H1 (cell line): Measurements from ENCODE around the gene KLF16. TPM values are rescaled to one million over a fixed set of nuclear protein-coding genes. Genes with fewer than 3 reads are reported as not detected.

Source experiments
- CTCF ChIA-PET: fragments of 300-600 bp; sonication (Branson Sonifier 250); formaldehyde crosslinking; loops from one replicate; lab custom pipeline; 2021; ENCODE audit not compliant: partially characterized antibody; lab: Charles Lee
- POLR2A ChIA-PET: fragments of 300-600 bp; sonication (Branson Sonifier 250); formaldehyde crosslinking; loops from one replicate; lab custom pipeline; 2021; ENCODE audit warnings: inconsistent platforms; ENCODE audit not compliant: partially characterized antibody; lab: Charles Lee
- DNase-seq, 2 experiments: peaks; one replicate each; pipeline versions ENCODE4 v3.0.0 to v3.0.0-alpha.2; 2010 to 2022; ENCODE audit warnings: low spot score in 2 of 2, low read depth in 1 of 2, mixed read lengths in 1 of 2
- FAIRE-seq: peaks from 2 replicates; lab custom pipeline; 2011; peaks lifted over from hg19 to GRCh38; lab: Jason Lieb, UNC
- H2AFZ ChIP-seq: 2 replicates; pipeline ENCODE4 v1.8.1; 2012; ENCODE audit warnings: low read length, inconsistent platforms
- H2AK5ac ChIP-seq: 2 replicates; pipeline ENCODE4 v1.6.1; 2013; ENCODE audit warnings: low read depth, low read length
- H2BK120ac ChIP-seq: replicated peaks from 2 replicates; pipeline ENCODE3; 2013; ENCODE audit warnings: low read depth, low read length, inconsistent platforms
- H2BK12ac ChIP-seq: 2 replicates; pipeline ENCODE4 v1.6.1; 2013; ENCODE audit warnings: low read depth, low read length
- H2BK15ac ChIP-seq: 2 replicates; pipeline ENCODE4 v1.6.1; 2013; ENCODE audit warnings: low read length
- H2BK20ac ChIP-seq: 2 replicates; pipeline ENCODE4 v1.6.1; 2013; ENCODE audit warnings: low read length
- H2BK5ac ChIP-seq: 2 replicates; pipeline ENCODE4 v1.6.1; 2013; ENCODE audit warnings: low read depth, low read length
- H3K14ac ChIP-seq: 2 replicates; pipeline ENCODE4 v1.6.1; 2013; ENCODE audit warnings: inconsistent platforms; ENCODE audit not compliant: insufficient read length
- H3K18ac ChIP-seq: 2 replicates; pipeline ENCODE4 v1.6.1; 2013; ENCODE audit warnings: low read length; ENCODE audit errors: extremely low read depth
- H3K23ac ChIP-seq: 2 replicates; pipeline ENCODE4 v1.6.1; 2013; ENCODE audit warnings: inconsistent platforms; ENCODE audit not compliant: insufficient read length
- H3K23me2 ChIP-seq: 2 replicates; pipeline ENCODE4 v1.6.1; 2013; ENCODE audit warnings: low read depth, low read length
- H3K27ac ChIP-seq: 2 replicates; pipeline ENCODE4 v1.6.1; 2011; ENCODE audit warnings: low read depth, low read length, inconsistent platforms
- H3K27me3 ChIP-seq, 4 experiments: replicated peaks in 1 of 4; 1 replicate in 1 of 4; 2 replicates in 3 of 4; pipeline versions ENCODE4 v1.6.1 to v1.8.1; 2011 to 2013; ENCODE audit warnings: low read length in 3 of 4, mild to moderate bottlenecking in 3 of 4, inconsistent platforms in 2 of 4, mixed read lengths in 2 of 4, moderate library complexity in 1 of 4; ENCODE audit not compliant: control insufficient read depth in 3 of 4, insufficient read depth in 3 of 4; ENCODE audit errors: extremely low read depth in 1 of 4
- H3K36me3 ChIP-seq, 4 experiments: 2 replicates each; pipeline versions ENCODE4 v1.6.1 to v1.8.1; 2011 to 2013; ENCODE audit warnings: mild to moderate bottlenecking in 4 of 4, low read length in 3 of 4, moderate library complexity in 2 of 4, control low read depth in 1 of 4, inconsistent platforms in 1 of 4; ENCODE audit not compliant: insufficient read depth in 4 of 4, control insufficient read depth in 2 of 4
- H3K4ac ChIP-seq: replicated peaks from 2 replicates; pipeline ENCODE3; 2013; ENCODE audit warnings: low read length, low read depth, mixed read lengths, inconsistent platforms; ENCODE audit not compliant: insufficient read length
- H3K4me1 ChIP-seq, 4 experiments: replicated peaks in 1 of 4; 1 replicate in 1 of 4; 2 replicates in 3 of 4; pipeline versions ENCODE4 v1.6.1 to v1.8.1; 2011 to 2013; ENCODE audit warnings: low read length in 3 of 4, inconsistent platforms in 2 of 4, mixed read lengths in 1 of 4; ENCODE audit not compliant: insufficient read depth in 4 of 4, control insufficient read depth in 3 of 4
- H3K4me2 ChIP-seq, 2 experiments: 2 replicates each; pipeline versions ENCODE4 v1.6.1 to v1.8.1; 2011 to 2013; ENCODE audit warnings: low read depth in 2 of 2, low read length in 2 of 2, control low read depth in 1 of 2, inconsistent platforms in 1 of 2, mild to moderate bottlenecking in 1 of 2; ENCODE audit not compliant: insufficient read depth in 1 of 2
- H3K4me3 ChIP-seq, 4 experiments: fragments of 200-600, 300-600 bp in 1 of 4; sonication (generic), shearing (Covaris generic), sonication (Bioruptor Twin) in 1 of 4; 2 replicates each; pipeline versions ENCODE4 v1.5.1 to v1.8.1; 2011 to 2016; ENCODE audit warnings: low read length in 4 of 4, low read depth in 3 of 4, control low read depth in 2 of 4, inconsistent platforms in 2 of 4, mild to moderate bottlenecking in 2 of 4, mixed read lengths in 1 of 4, moderate library complexity in 1 of 4; ENCODE audit not compliant: insufficient read depth in 2 of 4; ENCODE audit errors: extremely low read depth in 1 of 4
- H3K56ac ChIP-seq: replicated peaks from 2 replicates; pipeline ENCODE3; 2013; ENCODE audit warnings: low read depth, mild to moderate bottlenecking, mixed read lengths, low read length, inconsistent platforms; ENCODE audit not compliant: insufficient read length
- H3K79me1 ChIP-seq: 2 replicates; pipeline ENCODE4 v1.6.1; 2013; ENCODE audit warnings: low read depth, low read length, control low read depth
- H3K79me2 ChIP-seq, 2 experiments: 2 replicates each; pipeline versions ENCODE4 v1.6.1 to v1.8.1; 2012 to 2013; ENCODE audit warnings: low read length in 2 of 2, mild to moderate bottlenecking in 2 of 2, inconsistent platforms in 1 of 2; ENCODE audit not compliant: insufficient read depth in 2 of 2, control insufficient read depth in 1 of 2
- H3K9ac ChIP-seq, 4 experiments: replicated peaks in 1 of 4; 1 replicate in 1 of 4; 2 replicates in 3 of 4; pipeline versions ENCODE4 v1.6.1 to v1.8.1; 2011 to 2013; ENCODE audit warnings: low read depth in 3 of 4, low read length in 3 of 4, control low read depth in 2 of 4, mild to moderate bottlenecking in 2 of 4, moderate library complexity in 2 of 4, inconsistent platforms in 1 of 4; ENCODE audit errors: extremely low read depth in 1 of 4
- H3K9me3 ChIP-seq, 2 experiments: 2 replicates each; pipeline versions ENCODE4 v1.6.1 to v1.8.1; 2012 to 2013; ENCODE audit warnings: mild to moderate bottlenecking in 2 of 2, moderate library complexity in 2 of 2, control low read depth in 1 of 2, inconsistent platforms in 1 of 2, low read depth in 1 of 2, low read length in 1 of 2, mixed read lengths in 1 of 2; ENCODE audit not compliant: insufficient read depth in 2 of 2
- H4K20me1 ChIP-seq, 2 experiments: replicated peaks in 1 of 2; 2 replicates each; pipeline versions ENCODE3 to v1.8.1; 2011 to 2013; ENCODE audit warnings: inconsistent platforms in 2 of 2, low read length in 2 of 2, mild to moderate bottlenecking in 1 of 2; ENCODE audit not compliant: insufficient read depth in 2 of 2, control insufficient read depth in 1 of 2
- H4K5ac ChIP-seq: 2 replicates; pipeline ENCODE4 v1.6.1; 2013; ENCODE audit warnings: low read length, low read depth, mixed read lengths, inconsistent platforms; ENCODE audit not compliant: insufficient read length
- H4K8ac ChIP-seq: 2 replicates; pipeline ENCODE4 v1.8.0; 2013; ENCODE audit warnings: mild to moderate bottlenecking, moderate library complexity, low read length, inconsistent platforms; ENCODE audit not compliant: insufficient read depth; ENCODE audit errors: extremely low read depth
- H4K91ac ChIP-seq: replicated peaks from 2 replicates; pipeline ENCODE3; 2013; ENCODE audit warnings: low read length, mixed read lengths, inconsistent platforms; ENCODE audit not compliant: insufficient read length
- CTBP2 ChIP-seq: IDR thresholded peaks from 2 replicates; pipeline ENCODE4 v1.7.0; 2011; ENCODE audit warnings: borderline replicate concordance, mild to moderate bottlenecking, moderate library complexity, mixed read lengths, low read length; ENCODE audit not compliant: insufficient read depth, insufficient read length
- CTCF ChIP-seq, 3 experiments: IDR thresholded peaks; 1 replicate in 2 of 3; 2 replicates in 1 of 3; pipeline versions ENCODE4 v1.5.1 to v1.6.1; 2011; ENCODE audit warnings: low read length in 3 of 3, mild to moderate bottlenecking in 3 of 3, inconsistent platforms in 2 of 3, low read depth in 1 of 3, moderate library complexity in 1 of 3; ENCODE audit not compliant: insufficient read depth in 1 of 3; ENCODE audit errors: control extremely low read depth in 1 of 3
- KDM1A ChIP-seq: fragments of 200-600, 300-600 bp; sonication (generic); IDR thresholded peaks from 2 replicates; pipeline ENCODE4 v1.7.1; 2016; ENCODE audit warnings: mild to moderate bottlenecking, low read length, borderline replicate concordance
- MAFK ChIP-seq: IDR thresholded peaks from 2 replicates; pipeline ENCODE4 v1.6.1; 2012; ENCODE audit warnings: low read depth, mild to moderate bottlenecking, improper control_type of control experiment, low read length
- MAX ChIP-seq: IDR thresholded peaks from 2 replicates; pipeline ENCODE4 v1.6.1; 2012; ENCODE audit warnings: inconsistent platforms
- POLR2AphosphoS5 ChIP-seq: IDR thresholded peaks from 2 replicates; pipeline ENCODE4 v1.6.1; 2011; ENCODE audit warnings: low read depth, low read length
- SIX5 ChIP-seq: IDR thresholded peaks from 2 replicates; pipeline ENCODE4 v1.6.1; 2011; ENCODE audit warnings: mild to moderate bottlenecking, low read depth, low read length
- SP2 ChIP-seq: IDR thresholded peaks from 2 replicates; pipeline ENCODE4 v1.6.1; 2012; ENCODE audit warnings: mild to moderate bottlenecking, low read length, inconsistent platforms
- SRF ChIP-seq: IDR thresholded peaks from 2 replicates; pipeline ENCODE4 v1.6.1; 2011; ENCODE audit warnings: mild to moderate bottlenecking, low read depth, low read length, moderate library complexity
- TBP ChIP-seq: IDR thresholded peaks from 2 replicates; pipeline ENCODE4 v1.6.1; 2011; ENCODE audit warnings: low read depth, low read length, improper control_type of control experiment
- WGBS, 2 experiments: shearing (Covaris generic) in 1 of 2; methylation state at CpG; one replicate each; pipeline versions ENCODE4 v1.1.6 to v1.1.7; 2013 to 2015; ENCODE audit warnings: low lambda C conversion rate in 2 of 2, mixed read lengths in 2 of 2, inconsistent platforms in 1 of 2, low coverage in 1 of 2, missing lambda C conversion rate in 1 of 2; ENCODE audit not compliant: insufficient replicate concordance in 2 of 2, insufficient coverage in 1 of 2, insufficient read length in 1 of 2; ENCODE audit errors: extremely low coverage in 1 of 2, missing lambda C conversion rate in 1 of 2; 5-methylcytosine and 5-hydroxymethylcytosine counted together
- polyA plus RNA-seq, 7 experiments: library from polyadenylated mRNA; depleted of rRNA in 3 of 7; stranded (reverse) in 5 of 7; unstranded in 2 of 7; fragments of >200 nt in 5 of 7; fragments of 200-250 nt in 2 of 7; gene quantifications; 1 replicate in 5 of 7; 2 replicates in 1 of 7; 4 replicates in 1 of 7; pipeline versions ENCODE4 v1.2.1 to v1.2.3, GENCODE V29; 2011 to 2013; ENCODE audit warnings: missing spikeins in 2 of 7, mixed read lengths in 2 of 7
- total RNA-seq: library from RNA; stranded (reverse); fragmentation: NEBNext Ultra II Directional; extraction: Animal tissue kit (Norgen Biotek cat#: 25700); gene quantifications from 2 replicates; pipeline ENCODE4 v1.2.1, GENCODE V29; 2021

KLF16 gene
- total and polyA plus RNA-seq, 2 of the 8 experiments (the other 6 are each of a cell fraction or from before 2014, with no cell fraction given), result 14.3 to 45.9 TPM

- Histone ChIP-seq H4K5ac (no peak within 1 kb of the TSS), H3K4me3 (peak within 1 kb of the TSS; percentile 49 to 69 (median 56)), H3K4me1 (peaks cover 0 to 2% (median 0%) of the 10 kb centered on the region in 4 experiments; a peak in 3 of 7 replicates), H2BK12ac (no peak within 1 kb of the TSS), H3K9ac (0 out of 7 replicates have a peak within 1 kb of the TSS, but pooled peaks of 1 of the 4 experiments have one; percentile 25), H3K4ac (peak within 1 kb of the TSS; percentile 69), H3K14ac (no peak within 1 kb of the TSS), H3K56ac (peak within 1 kb of the TSS; percentile 59), H4K8ac (peak within 1 kb of the TSS; percentile 79), H2AK5ac (no peak within 1 kb of the TSS), H3K27ac (no peak within 1 kb of the TSS; the same call in 1 of the 2 replicates), H3K79me2 (no peaks in the 10 kb centered on the region), H2BK15ac (no peak within 1 kb of the TSS), H3K23ac (no peak within 1 kb of the TSS), H2BK5ac (no peak within 1 kb of the TSS; the same call in 1 of the 2 replicates), H3K18ac (peak within 1 kb of the TSS; percentile 78), H3K4me2 (peak within 1 kb of the TSS; percentile 63 to 94), H3K9me3 (no peaks in the 10 kb centered on the region), H3K36me3 (peaks cover 3 to 12% (median 8%) of the 10 kb centered on the region in 4 experiments; a peak in 6 of 8 replicates), H4K91ac (peak within 1 kb of the TSS; percentile 65), H2AFZ (no peak within 1 kb of the TSS), H2BK20ac (no peak within 1 kb of the TSS), H4K20me1 (peaks cover 2 to 3% of the 10 kb centered on the region in 2 experiments), H3K23me2 (peaks cover 2% of the 10 kb centered on the region), H3K79me1 (no peaks in the 10 kb centered on the region; the same call in 1 of the 2 replicates), H2BK120ac (no peak within 1 kb of the TSS), H3K27me3 (peaks cover 0 to 3% (median 0%) of the 10 kb centered on the region in 4 experiments; a peak in 3 of 7 replicates)
- 8% methylated on average over 27 of the region's 48 CpGs; no CpG with 5 or more reads in 1 of the 2 experiments for WGBS, 2 experiments
- no peak for TF ChIP-seq SIX5
- no peak for TF ChIP-seq TBP
- TF ChIP-seq CTBP2, result no peak
- peak; percentile 91 for TF ChIP-seq KDM1A
- TF ChIP-seq MAFK, result no peak
- peak; percentile 8 to 17 (median 14); a peak in 2 of 4 replicates for TF ChIP-seq CTCF (IDR thresholded peaks at IDR 0.05; ENCODE audit: control extremely low read depth in 1 of 3, insufficient read depth in 1 of 3, low read depth in 1 of 3, low read length in 3 of 3)
- no peak for TF ChIP-seq POLR2AphosphoS5
- no peak for TF ChIP-seq SRF
- no peak for TF ChIP-seq SP2
- TF ChIP-seq MAX, result 0 out of 2 replicates have a peak, but pooled peaks have one; percentile 7
- DNase-seq, result peak in 1 of 2 experiments; percentile 76
- no peak for FAIRE-seq
- ChIA-PET CTCF (interaction anchor here (1.0 to 6.2 kb wide), 4 partner anchors 11 to 18 kb away, joined by 3 to 73 read pairs (median 6); no protein-coding TSS in a partner anchor), POLR2A (interaction anchor here (1.2 kb wide), 1 partner anchor 18 kb away, joined by 4 read pairs; no protein-coding TSS in a partner anchor)
Measured at GRCh38 chr19:1811942-1812425, 51.4 kb downstream of the KLF16 start, which contains the start of gene ATP8B3. TSS of gene ATP8B3 (minus strand) at chr19:1812276. CDS start at chr19:1811736, 540 bp downstream.
